Fibroblast of the aortic adventitia (primary cell): ENCODE results near the gene PSD4. TPM values are rescaled to one million over a fixed set of nuclear protein-coding genes. Genes with fewer than 3 reads are reported as not detected.
A peak's percentile ranks its signal among the peaks of the same experiment; 100 is the strongest.

Experiments
- DNase-seq: peaks from one replicate; pipeline ENCODE4 v3.0.0-alpha.2; 2010; ENCODE audit warnings: low read depth
- H3K4me3 ChIP-seq: 2 replicates; pipeline ENCODE4 v1.5.1; 2011; ENCODE audit warnings: low read depth, mild to moderate bottlenecking, control low read depth, low read length, moderate library complexity
- CTCF ChIP-seq: IDR thresholded peaks from 2 replicates; pipeline ENCODE4 v1.5.1; 2011; ENCODE audit warnings: mild to moderate bottlenecking, low read length, control low read depth, inconsistent platforms; ENCODE audit not compliant: insufficient read depth
- total RNA-seq: library from RNA; depleted of rRNA; stranded (reverse); fragments of >200 nt; gene quantifications from 2 replicates; pipeline ENCODE4 v1.2.3, GENCODE V29; 2012; ENCODE audit warnings: low replicate concordance

PSD4 gene
- total RNA-seq, 1 donor, result 5.1 TPM

GRCh38 chr2:113136828-113137775 is 36.7 kb upstream of the PSD4 start:
- peak; percentile 64 for DNase-seq
- no peak overlapping the region for H3K4me3 ChIP-seq
- TF ChIP-seq CTCF, result peak; percentile 65

- no peak for TF ChIP-seq CTCF
- DNase-seq, result no peak
- H3K4me3 ChIP-seq, result no peak overlapping the region
These were observed 35.9 kb upstream of the PSD4 start for GRCh38 chr2:113137827-113138226.

- H3K4me3 ChIP-seq, result no peak overlapping the region
- TF ChIP-seq CTCF, result peak; percentile 82
- peak; percentile 80 for DNase-seq
These were observed 35.1 kb upstream of the PSD4 start for GRCh38 chr2:113138428-113139322.

- DNase-seq, result no peak
- no peak for TF ChIP-seq CTCF
- no peak overlapping the region for H3K4me3 ChIP-seq
These were observed 32.3 kb upstream of the PSD4 start for GRCh38 chr2:113141451-113141850.

GRCh38 chr2:113142290-113142689 is 31.5 kb upstream of the PSD4 start:
- TF ChIP-seq CTCF, result no peak
- no peak for DNase-seq
- H3K4me3 ChIP-seq, result no peak overlapping the region

GRCh38 chr2:113144259-113144658 is 29.5 kb upstream of the PSD4 start:
- no peak for TF ChIP-seq CTCF
- no peak overlapping the region for H3K4me3 ChIP-seq

More at GRCh38 chr2:113144259-113144658, 29.5 kb upstream of the PSD4 start:
- DNase-seq, result no peak
